ENCODE measurements around the gene LRMDA. TPM values are rescaled to one million over a fixed set of nuclear protein-coding genes. Genes with fewer than 3 reads are reported as not detected.

The LRMDA gene
- total and polyA plus RNA-seq, 2 of the 8 experiments (the other 6 are each of a cell fraction or from before 2014, with no cell fraction given): 0.86 to 2.8 TPM

DNA sequence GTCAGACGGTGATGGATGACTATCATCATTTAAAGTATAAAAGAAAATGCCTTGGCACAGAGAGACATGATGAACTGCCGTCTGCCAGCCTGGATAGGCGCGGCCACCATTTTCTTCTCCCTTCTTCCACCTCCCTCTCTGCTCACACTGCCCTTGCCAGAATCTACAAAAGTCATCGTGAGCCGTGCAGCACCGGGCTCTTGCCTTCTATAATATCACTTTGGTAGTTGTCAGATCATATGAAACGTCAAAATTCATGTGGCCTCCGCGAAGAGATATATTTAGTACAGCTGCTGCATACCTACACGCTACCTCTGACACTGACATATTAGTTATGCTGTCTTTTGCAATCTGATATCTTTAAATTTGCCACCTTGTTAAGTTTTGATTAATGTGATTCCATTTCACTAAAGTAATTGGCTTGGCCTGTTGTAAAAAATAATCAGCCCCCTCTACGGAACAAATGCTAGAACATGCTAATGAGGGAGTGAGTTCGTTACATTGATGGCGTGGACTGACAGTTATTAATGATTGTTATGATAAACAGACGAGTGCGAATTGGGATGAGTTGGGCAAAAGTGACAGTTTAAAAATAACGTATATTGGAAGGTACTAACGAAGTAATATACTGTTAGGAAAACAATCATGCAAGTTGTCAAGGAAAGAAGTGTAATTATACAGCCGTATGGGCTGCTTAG is 214.9 kb downstream of the LRMDA start:
- no peak overlapping the region for H3K9ac ChIP-seq (replicated peaks in 1 of 4; ENCODE audit: extremely low read depth in 1 of 4, low read depth in 3 of 4, low read length in 3 of 4)

More for the DNA sequence above, 214.9 kb downstream of the LRMDA start:
- Histone ChIP-seq H4K8ac (ENCODE audit: extremely low read depth, insufficient read depth, low read length) (no peak overlapping the region), H3K18ac (ENCODE audit: extremely low read depth, low read length) (no peak overlapping the region), H3K36me3 (ENCODE audit: control insufficient read depth in 2 of 4, insufficient read depth in 4 of 4, low read length in 3 of 4) (no peaks in the 10 kb centered on the region), H2BK5ac (ENCODE audit: low read depth, low read length) (no peak overlapping the region), H2BK20ac (ENCODE audit: low read length) (no peak overlapping the region), H3K4me2 (ENCODE audit: insufficient read depth in 1 of 2, low read depth in 2 of 2, low read length in 2 of 2) (no peak overlapping the region), H2AFZ (ENCODE audit: low read length) (no peak overlapping the region), H3K23me2 (ENCODE audit: low read depth, low read length) (no peaks in the 10 kb centered on the region; the same call in 1 of the 2 replicates), H3K79me2 (ENCODE audit: control insufficient read depth in 1 of 2, insufficient read depth in 2 of 2, low read length in 2 of 2) (no peaks in the 10 kb centered on the region), H4K20me1 (replicated peaks in 1 of 2; ENCODE audit: control insufficient read depth in 1 of 2, insufficient read depth in 2 of 2, low read length in 2 of 2) (no peaks in the 10 kb centered on the region), H3K14ac (ENCODE audit: insufficient read length) (no peak overlapping the region), H3K4me3 (ENCODE audit: extremely low read depth in 1 of 4, insufficient read depth in 2 of 4, low read depth in 3 of 4, low read length in 4 of 4) (no peak overlapping the region), H2BK120ac (replicated peaks; ENCODE audit: low read depth, low read length) (no peak overlapping the region), H3K79me1 (ENCODE audit: low read depth, low read length) (no peaks in the 10 kb centered on the region), H2BK12ac (ENCODE audit: low read depth, low read length) (no peak overlapping the region), H3K23ac (ENCODE audit: insufficient read length) (no peak overlapping the region), H3K4me1 (replicated peaks in 1 of 4; ENCODE audit: control insufficient read depth in 3 of 4, insufficient read depth in 4 of 4, low read length in 3 of 4) (no peaks in the 10 kb centered on the region), H3K9me3 (ENCODE audit: insufficient read depth in 2 of 2, low read depth in 1 of 2, low read length in 1 of 2) (no peaks in the 10 kb centered on the region), H3K56ac (replicated peaks; ENCODE audit: insufficient read length, low read depth, low read length) (no peak overlapping the region), H2BK15ac (ENCODE audit: low read length) (no peak overlapping the region), H3K27ac (ENCODE audit: low read depth, low read length) (no peak overlapping the region), H3K27me3 (replicated peaks in 1 of 4; ENCODE audit: control insufficient read depth in 3 of 4, extremely low read depth in 1 of 4, insufficient read depth in 3 of 4, low read length in 3 of 4) (peaks cover 0 to 2% (median under 1%) of the 10 kb centered on the region in 4 experiments; a peak in 3 of 7 replicates), H3K4ac (replicated peaks; ENCODE audit: insufficient read length, low read depth, low read length) (no peak overlapping the region), H2AK5ac (ENCODE audit: low read depth, low read length) (no peak overlapping the region), H4K91ac (replicated peaks; ENCODE audit: insufficient read length, low read length) (no peak overlapping the region), H4K5ac (ENCODE audit: insufficient read length, low read depth, low read length) (no peak overlapping the region)
- 91 to 100% methylated on average over 1 to 19 of the region's 19 CpGs for WGBS, 2 experiments (ENCODE audit: extremely low coverage in 1 of 2, insufficient coverage in 1 of 2, insufficient read length in 1 of 2, insufficient replicate concordance in 2 of 2, low coverage in 1 of 2, low lambda C conversion rate in 2 of 2, missing lambda C conversion rate in 1 of 2)
- ChIA-PET POLR2A (ENCODE audit: partially characterized antibody) (no interaction called here), CTCF (ENCODE audit: partially characterized antibody) (interaction anchor here (0.6 to 2.3 kb wide), 4 partner anchors 24 to 247 kb away, joined by 3 to 6 read pairs (median 4); no protein-coding TSS in a partner anchor)
- no peak for FAIRE-seq
- no peak for DNase-seq (ENCODE audit: low read depth in 1 of 2, low spot score in 2 of 2)
- TF ChIP-seq JUND (IDR thresholded peaks at IDR 0.05; ENCODE audit: low read length) (no peak), EGR1 (IDR thresholded peaks at IDR 0.05; ENCODE audit: borderline replicate concordance, low read depth, low read length) (no peak), ASH2L (IDR thresholded peaks at IDR 0.05; ENCODE audit: low read length) (no peak), BCL11A (IDR thresholded peaks at IDR 0.05; ENCODE audit: low read depth in 2 of 2, low read length in 2 of 2) (no peak), YY1 (IDR thresholded peaks at IDR 0.05; ENCODE audit: low read depth, low read length) (no peak), KDM1A (IDR thresholded peaks at IDR 0.05; ENCODE audit: borderline replicate concordance, low read length) (no peak), MAFK (IDR thresholded peaks at IDR 0.05; ENCODE audit: low read depth, low read length) (no peak), GABPA (IDR thresholded peaks at IDR 0.05; ENCODE audit: borderline replicate concordance, insufficient read depth, low read length) (no peak), BACH1 (IDR thresholded peaks at IDR 0.05; ENCODE audit: low read length) (no peak)
